IMR-90 (cell line): Measurements from ENCODE around the gene BRCC3. TPM values are rescaled to one million over a fixed set of nuclear protein-coding genes. Genes with fewer than 3 reads are reported as not detected.
A peak's percentile ranks its signal among the peaks of the same experiment; 100 is the strongest.

Experiments used
- ATAC-seq: fragments of 200-7000 bp; cut with Tn5 transposase; 2 replicates; pipeline ENCODE4 v1.9.1; 2020; ENCODE audit warnings: low read depth, mild to moderate bottlenecking, moderate library complexity
- BruUV-seq: library from RNA; stranded (reverse); fragments of 400-500 nt; replicated peaks from 2 replicates; lab custom pipeline; 2021; lab: Mats Ljungman, UMichigan
- CTCF ChIA-PET: fragments of 300-600 bp; formaldehyde crosslinking; extraction: SDS; loops from one replicate; lab custom pipeline; 2021; ENCODE audit warnings: antibody characterized with exemption; lab: Yijun Ruan, JAX
- POLR2A ChIA-PET: fragments of 300-600 bp; sonication (Branson Sonifier 250); formaldehyde crosslinking; loops from one replicate; lab custom pipeline; 2022; ENCODE audit warnings: antibody characterized with exemption; ENCODE audit not compliant: unreplicated experiment; lab: Charles Lee
- DNase-seq: peaks from one replicate; pipeline ENCODE4 v3.0.0; 2013
- H2AFZ ChIP-seq: replicated peaks from 2 replicates; pipeline ENCODE3; 2013; ENCODE audit warnings: low read length, mild to moderate bottlenecking; ENCODE audit not compliant: poor library complexity
- H2AK5ac ChIP-seq: 2 replicates; pipeline ENCODE4 v1.6.1; 2013; ENCODE audit warnings: low read depth, low read length, inconsistent platforms
- H2AK9ac ChIP-seq: replicated peaks from 2 replicates; pipeline ENCODE3; 2013; ENCODE audit warnings: mild to moderate bottlenecking, low read depth, low read length, moderate library complexity; ENCODE audit not compliant: poor library complexity
- H2BK120ac ChIP-seq: 2 replicates; pipeline ENCODE4 v1.6.1; 2013; ENCODE audit warnings: low read depth, low read length, inconsistent platforms
- H2BK15ac ChIP-seq: 3 replicates; pipeline ENCODE4 v1.6.1; 2013; ENCODE audit warnings: low read depth, low read length, inconsistent platforms
- H2BK20ac ChIP-seq: 2 replicates; pipeline ENCODE4 v1.6.1; 2013; ENCODE audit warnings: low read depth, mild to moderate bottlenecking, inconsistent platforms, low read length, moderate library complexity
- H2BK5ac ChIP-seq: 2 replicates; pipeline ENCODE4 v1.6.1; 2013; ENCODE audit warnings: mild to moderate bottlenecking, low read depth, low read length, inconsistent platforms; ENCODE audit not compliant: poor library complexity, severe bottlenecking
- H3K14ac ChIP-seq: replicated peaks from 2 replicates; pipeline ENCODE4 v1.6.1; 2013; ENCODE audit warnings: low read depth, low read length, inconsistent platforms
- H3K18ac ChIP-seq: 2 replicates; pipeline ENCODE4 v1.6.1; 2013; ENCODE audit warnings: low read depth, low read length, control low read depth
- H3K23ac ChIP-seq: 2 replicates; pipeline ENCODE4 v1.6.1; 2013; ENCODE audit warnings: low read depth, low read length, inconsistent platforms
- H3K27ac ChIP-seq: 2 replicates; pipeline ENCODE4 v1.5.1; 2013; ENCODE audit warnings: mild to moderate bottlenecking, control low read depth, low read length; ENCODE audit not compliant: insufficient read depth
- H3K27me3 ChIP-seq: 2 replicates; pipeline ENCODE4 v1.6.1; 2013; ENCODE audit warnings: low read length; ENCODE audit not compliant: control insufficient read depth, insufficient read depth
- H3K36me3 ChIP-seq: 2 replicates; pipeline ENCODE4 v1.6.1; 2013; ENCODE audit warnings: low read length, mixed read lengths; ENCODE audit not compliant: control insufficient read depth, insufficient read depth
- H3K4ac ChIP-seq: 2 replicates; pipeline ENCODE4 v1.6.1; 2013; ENCODE audit warnings: low read depth, low read length, inconsistent platforms
- H3K4me1 ChIP-seq: 2 replicates; pipeline ENCODE4 v1.6.1; 2013; ENCODE audit warnings: low read length, mixed read lengths; ENCODE audit not compliant: control insufficient read depth, insufficient read depth
- H3K4me2 ChIP-seq: 2 replicates; pipeline ENCODE4 v1.6.1; 2013; ENCODE audit warnings: low read depth, mild to moderate bottlenecking, control low read depth, low read length, moderate library complexity
- H3K4me3 ChIP-seq: 2 replicates; pipeline ENCODE4 v1.5.1; 2013; ENCODE audit warnings: low read depth, mild to moderate bottlenecking, control low read depth, low read length, moderate library complexity; ENCODE audit not compliant: insufficient read depth
- H3K56ac ChIP-seq: 2 replicates; pipeline ENCODE4 v1.6.1; 2013; ENCODE audit warnings: low read length, inconsistent platforms; ENCODE audit not compliant: insufficient read depth; ENCODE audit errors: extremely low read depth
- H3K79me1 ChIP-seq, 2 experiments: 2 replicates each; pipeline ENCODE4 v1.6.1; 2013; ENCODE audit warnings: low read length in 2 of 2, inconsistent platforms in 1 of 2, low read depth in 1 of 2
- H3K9ac ChIP-seq: 2 replicates; pipeline ENCODE4 v1.6.1; 2013; ENCODE audit warnings: low read depth, low read length, control low read depth
- H3K9me1 ChIP-seq: 2 replicates; pipeline ENCODE4 v1.6.1; 2013; ENCODE audit warnings: low read length, inconsistent platforms; ENCODE audit not compliant: insufficient read depth
- H3K9me3 ChIP-seq: 2 replicates; pipeline ENCODE4 v1.6.1; 2013; ENCODE audit warnings: low read length; ENCODE audit not compliant: control insufficient read depth, insufficient read depth
- H4K20me1 ChIP-seq: 2 replicates; pipeline ENCODE4 v1.6.1; 2013; ENCODE audit warnings: low read length, inconsistent platforms; ENCODE audit not compliant: insufficient read depth
- H4K5ac ChIP-seq: 2 replicates; pipeline ENCODE4 v1.6.1; 2013; ENCODE audit warnings: mild to moderate bottlenecking, low read depth, low read length, control low read depth
- H4K8ac ChIP-seq, 2 experiments: 2 replicates each; pipeline ENCODE4 v1.6.1; 2013; ENCODE audit warnings: low read depth in 2 of 2, low read length in 2 of 2, control low read depth in 1 of 2, inconsistent platforms in 1 of 2
- H4K91ac ChIP-seq: 2 replicates; pipeline ENCODE4 v1.6.1; 2013; ENCODE audit warnings: low read depth, low read length, inconsistent platforms; ENCODE audit not compliant: insufficient read depth
- CEBPB ChIP-seq: IDR thresholded peaks from 2 replicates; pipeline ENCODE4 v1.6.1; 2012; ENCODE audit warnings: low read depth, low read length, improper control_type of control experiment
- CHD1 ChIP-seq: IDR thresholded peaks from 2 replicates; pipeline ENCODE4 v1.6.1; 2012; ENCODE audit warnings: low read depth, low read length, improper control_type of control experiment
- ELK1 ChIP-seq: fragments of 150-350 bp; IDR thresholded peaks from 2 replicates; pipeline ENCODE4 v1.6.1; 2016; ENCODE audit warnings: low read depth, mild to moderate bottlenecking, low read length, moderate library complexity, borderline replicate concordance
- FOS ChIP-seq: fragments of 150-350 bp; IDR thresholded peaks from 2 replicates; pipeline ENCODE4 v1.6.1; 2016; ENCODE audit warnings: low read depth, low read length
- NFE2L2 ChIP-seq: fragments of 150-350 bp; IDR thresholded peaks from 2 replicates; pipeline ENCODE4 v1.6.1; 2016; ENCODE audit warnings: low read depth, mild to moderate bottlenecking, low read length
- WGBS, 2 experiments: methylation state at CpG; one replicate each; pipeline versions ENCODE4 v1.1.5 to v1.1.7; 2013; ENCODE audit warnings: missing lambda C conversion rate in 2 of 2; ENCODE audit not compliant: insufficient read length in 1 of 2; ENCODE audit errors: extremely low coverage in 2 of 2; 5-methylcytosine and 5-hydroxymethylcytosine counted together
- dilution Hi-C: fragments of 300-500 bp; cut with HindIII; formaldehyde crosslinking; loops from one replicate; pipeline ENCODE4 v1.14.3; 2018; ENCODE audit warnings: low sequenced_read_pairs; ENCODE audit not compliant: unreplicated experiment
- in situ Hi-C: fragments of 300-500 bp; cut with MboI; formaldehyde crosslinking; loops from 3 replicates; pipeline ENCODE4 v1.14.3; 2019; ENCODE audit warnings: low sequenced_read_pairs, inconsistent platforms, mixed read lengths
- intact Hi-C: fragments of 100-400 bp; cut with micrococcal nuclease; formaldehyde crosslinking; loops from 2 replicates; pipeline ENCODE4 v1.10.0; 2022
- polyA plus RNA-seq, 3 experiments: library from polyadenylated mRNA; depleted of rRNA; stranded (reverse); fragments of >200 nt; gene quantifications; 2 replicates each; pipeline ENCODE4 v1.2.3, GENCODE V29; 2012; ENCODE audit warnings: low replicate concordance in 1 of 3
- total RNA-seq: library from RNA; depleted of rRNA; stranded (reverse); fragments of >200 nt; gene quantifications from 2 replicates; pipeline ENCODE4 v1.2.3, GENCODE V29; 2012

Gene BRCC3
- total and polyA plus RNA-seq, 2 of the 4 experiments (the other 2 are of a cell fraction): 14.4 to 24.7 TPM

- no peak for TF ChIP-seq ELK1
- no peak for TF ChIP-seq CHD1
Measured at GRCh38 chrX:155061760-155062159, 9.5 kb upstream of the BRCC3 start (continued).

GRCh38 chrX:155065035-155065734 lies 6.1 kb upstream of the BRCC3 start:
- in situ Hi-C loops (no loop called here), intact Hi-C loops (no loop called here), dilution Hi-C loops (no loop called here)
- CTCF ChIA-PET: interaction anchor here (1.6 kb wide), 1 partner anchor 84 kb away, joined by 3 read pairs; no protein-coding TSS in a partner anchor
- POLR2A ChIA-PET: no interaction called here
- Histone ChIP-seq H2AFZ (no peak overlapping the region), H3K9me3 (no peaks in the 10 kb centered on the region), H4K91ac (no peak overlapping the region), H3K4me1 (peaks cover 6% of the 10 kb centered on the region), H3K27me3 (no peaks in the 10 kb centered on the region), H2BK15ac (no peak overlapping the region), H3K4me2 (peak overlapping the region; percentile 88), H3K18ac (no peak overlapping the region), H2AK5ac (no peak overlapping the region), H3K27ac (no peak overlapping the region), H3K36me3 (no peaks in the 10 kb centered on the region; the same call in 1 of the 2 replicates), H3K9me1 (no peaks in the 10 kb centered on the region), H4K8ac (no peak overlapping the region), H3K4ac (no peak overlapping the region), H3K23ac (no peak overlapping the region), H4K5ac (no peak overlapping the region), H2BK120ac (no peak overlapping the region), H2BK5ac (no peak overlapping the region), H2BK20ac (no peak overlapping the region), H4K20me1 (no peaks in the 10 kb centered on the region), H3K4me3 (no peak overlapping the region), H3K56ac (no peak overlapping the region), H3K9ac (no peak overlapping the region), H3K14ac (no peak overlapping the region), H3K79me1 (peaks cover 4 to 26% of the 10 kb centered on the region in 2 experiments; a peak in 3 of 4 replicates), H2AK9ac (no peak overlapping the region)
- ATAC-seq (peak; percentile 52; the same call in 1 of the 2 replicates), DNase-seq (peak; percentile 49)
- 50% methylated on average over 1 of the region's 8 CpGs; no CpG with 5 or more reads in 1 of the 2 experiments for WGBS, 2 experiments
- BruUV-seq: no TSS peak
- TF ChIP-seq NFE2L2 (no peak), FOS (peak; percentile 30; the same call in 1 of the 2 replicates), CEBPB (peak; percentile 84)
